Measurements from ENCODE around the gene SNCA.

SNCA gene

GRCh38 chr4:89836897-89837384 lies at the start of gene SNCA:
Gene SNCA, minus strand, starts transcription at chr4:89837161. Its CDS starts 1,494 bp downstream, at chr4:89835667.
- DNase-seq = peak; percentile 61

GRCh38 chr4:89879215-89879614 lies 42.3 kb upstream of the SNCA start:
- no peak for DNase-seq

GRCh38 chr4:89878611-89879010 lies 41.6 kb upstream of the SNCA start:
- no peak for DNase-seq

GRCh38 chr4:89876548-89876947 lies 39.6 kb upstream of the SNCA start:
- DNase-seq = no peak

GRCh38 chr4:89871211-89871610 lies 34.2 kb upstream of the SNCA start:
- no peak for DNase-seq

- no peak for DNase-seq
Observed at GRCh38 chr4:89868999-89869589, 32.1 kb upstream of the SNCA start.

GRCh38 chr4:89868276-89868675 lies 31.3 kb upstream of the SNCA start:
- DNase-seq = no peak

GRCh38 chr4:89863533-89863932 lies 26.6 kb upstream of the SNCA start:
- DNase-seq = no peak

GRCh38 chr4:89860971-89861370 lies 24.0 kb upstream of the SNCA start:
- DNase-seq = no peak

GRCh38 chr4:89855236-89855635 lies 18.3 kb upstream of the SNCA start:
- DNase-seq = no peak

GRCh38 chr4:89847571-89848325 lies 10.8 kb upstream of the SNCA start:
- no peak for DNase-seq

GRCh38 chr4:89839558-89839957 lies 2.6 kb upstream of the SNCA start:
- no peak for DNase-seq

GRCh38 chr4:89837993-89838390 lies 1.0 kb upstream of the SNCA start:
- DNase-seq = no peak

GRCh38 chr4:89837385-89837992 lies 528 bp upstream of the SNCA start:
- DNase-seq = peak; percentile 34

GRCh38 chr4:89836031-89836745 lies 773 bp downstream of the SNCA start:
- DNase-seq = no peak

GRCh38 chr4:89835413-89835812 lies 1.5 kb downstream of the SNCA start:
- DNase-seq = no peak

GRCh38 chr4:89834486-89835209 lies 2.3 kb downstream of the SNCA start:
- DNase-seq = no peak

- DNase-seq = no peak
Observed at GRCh38 chr4:89829470-89830138, 7.4 kb downstream of the SNCA start.

- DNase-seq = no peak
Observed at GRCh38 chr4:89823416-89823815, 13.5 kb downstream of the SNCA start.

- DNase-seq = no peak
Observed at GRCh38 chr4:89821612-89822011, 15.3 kb downstream of the SNCA start.

GRCh38 chr4:89820010-89820409 lies 17.0 kb downstream of the SNCA start:
- no peak for DNase-seq

GRCh38 chr4:89814362-89814761 lies 22.6 kb downstream of the SNCA start:
- no peak for DNase-seq
